Measurements from ENCODE around the gene BABAM2. TPM values are rescaled to one million over a fixed set of nuclear protein-coding genes. Genes with fewer than 3 reads are reported as not detected.

The BABAM2 gene
- total and polyA plus RNA-seq, 9 of the 15 experiments (the other 6 are each of a cell fraction or from before 2014, with no cell fraction given) = 10.9 to 37.4 (median 25.6) TPM

- WGBS (ENCODE audit: insufficient coverage, low coverage, missing lambda C conversion rate) = 35% methylated on average over 3 of the region's 3 CpGs
- Histone ChIP-seq H3K27me3 (ENCODE audit: control insufficient read depth in 2 of 2, insufficient read depth in 2 of 2, low read length in 2 of 2) (no peaks in the 10 kb centered on the region), H3K4me3 (no peak overlapping the region), H3K79me2 (ENCODE audit: control insufficient read depth, insufficient read depth, low read length) (no peaks in the 10 kb centered on the region), H2AFZ (ENCODE audit: low read depth, low read length) (no peak overlapping the region), H3K4me1 (replicated peaks in 1 of 2; ENCODE audit: control insufficient read depth in 2 of 2, insufficient read depth in 2 of 2, low read length in 2 of 2) (no peaks in the 10 kb centered on the region), H3K4me2 (ENCODE audit: insufficient read depth, low read length) (no peak overlapping the region), H4K20me1 (replicated peaks; ENCODE audit: control insufficient read depth, insufficient read depth, low read length) (no peaks in the 10 kb centered on the region), H3K36me3 (ENCODE audit: control insufficient read depth, insufficient read depth, low read length) (no peaks in the 10 kb centered on the region), H3K9ac (ENCODE audit: insufficient read depth in 1 of 2, low read depth in 2 of 2, low read length in 2 of 2) (no peak overlapping the region), H3K9me1 (ENCODE audit: control insufficient read depth, insufficient read depth, low read length) (no peaks in the 10 kb centered on the region), H3K27ac (ENCODE audit: extremely low read depth, low read depth, low read length) (no peak overlapping the region), H3K9me3 (replicated peaks; ENCODE audit: control insufficient read depth, insufficient read depth, low read depth, low read length) (no peaks in the 10 kb centered on the region)
- ChIA-PET POLR2A (interaction anchor here (0.8 to 1.0 kb wide), 3 partner anchors 10 to 65 kb away, joined by 3 read pairs; no protein-coding TSS in a partner anchor), CTCF (ENCODE audit: low intra/inter-chr PET ratio) (no interaction called here)
- no peak for DNase-seq (ENCODE audit: extremely low read depth in 1 of 4, low spot score in 3 of 4)
- no peak for ATAC-seq
- in situ Hi-C loops (cut with MboI) (loop anchor here (10.0 kb wide), 1 partner anchor 242 kb away; no protein-coding TSS in a partner anchor), intact Hi-C loops (cut with micrococcal nuclease) (no loop called here)
- no TSS peak for BruUV-seq (replicated peaks)
- TF ChIP-seq ZNF395 (CRISPR knock-in tag; IDR thresholded peaks at IDR 0.05) = no peak
- TF ChIP-seq TAF9B (IDR thresholded peaks at IDR 0.05; ENCODE audit: partially characterized antibody) = no peak
- TF ChIP-seq LCOR (CRISPR knock-in tag; IDR thresholded peaks at IDR 0.05) = no peak
- TF ChIP-seq ZNF696 (CRISPR knock-in tag; conservative IDR thresholded peaks at IDR 0.05) = no peak
- TF ChIP-seq ZNF165 (CRISPR knock-in tag; IDR thresholded peaks at IDR 0.05; ENCODE audit: borderline replicate concordance) = no peak
- no peak for TF ChIP-seq PHF8 (IDR thresholded peaks at IDR 0.05; ENCODE audit: borderline replicate concordance, low read length)
- no peak for TF ChIP-seq KAT7 (CRISPR knock-in tag; IDR thresholded peaks at IDR 0.05; ENCODE audit: borderline replicate concordance)
- no peak for TF ChIP-seq GTF2F1 (IDR thresholded peaks at IDR 0.05; ENCODE audit: low read depth, low read length)
- TF ChIP-seq SMARCC2 (IDR thresholded peaks at IDR 0.05; ENCODE audit: low read depth) = no peak
- TF ChIP-seq CBFA2T2 (conservative IDR thresholded peaks at IDR 0.05) = no peak
- TF ChIP-seq HDAC3 (IDR thresholded peaks at IDR 0.05; ENCODE audit: borderline replicate concordance, partially characterized antibody) = no peak
- no peak for TF ChIP-seq SIN3B (IDR thresholded peaks at IDR 0.05; ENCODE audit: low read depth)
- FAIRE-seq = no peak
Observed at GRCh38 chr2:28162564-28162963, 272.0 kb downstream of the BABAM2 start.
